HFF-Myc (cell line): ENCODE measurements around the gene PTPRN2.

Experiments used
- DNase-seq: peaks from one replicate; pipeline ENCODE4 v3.0.0-alpha.2; 2011; ENCODE audit warnings: low read depth; ENCODE audit errors: extremely low read depth
- H3K4me3 ChIP-seq: replicated peaks from 2 replicates; pipeline ENCODE4 v1.5.1; 2011; ENCODE audit warnings: low read depth, mild to moderate bottlenecking, control low read depth, low read length
- TF ChIP-seq, protein P1 (sequence below): IDR thresholded peaks from 2 replicates; pipeline ENCODE4 v1.5.1; 2012; ENCODE audit warnings: mild to moderate bottlenecking, low read depth, low read length, control low read depth; ENCODE audit errors: missing control alignments

PTPRN2 gene

DNA sequence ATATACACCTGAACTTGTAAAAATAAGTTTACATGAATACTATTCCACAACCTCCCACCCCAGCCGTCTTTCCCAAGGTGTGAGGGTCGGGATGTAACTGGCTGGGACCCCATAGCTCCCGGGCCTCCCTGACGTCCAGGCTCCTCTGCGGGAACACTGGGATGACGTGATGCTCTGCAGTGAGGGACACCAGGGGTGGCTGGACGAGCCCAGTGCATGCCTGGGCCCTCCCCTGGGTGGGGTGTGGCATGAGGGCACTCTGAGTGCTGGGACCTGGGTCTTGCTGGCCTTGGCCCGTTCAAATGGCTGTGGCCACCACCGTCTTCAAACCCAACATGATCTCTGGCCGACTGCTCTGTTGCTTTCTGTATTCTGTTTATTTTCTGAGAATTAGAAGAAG lies 1068.4 kb downstream of the PTPRN2 start:
- no peak for DNase-seq
- no peak overlapping the region for H3K4me3 ChIP-seq
- TF ChIP-seq, protein P1, sequence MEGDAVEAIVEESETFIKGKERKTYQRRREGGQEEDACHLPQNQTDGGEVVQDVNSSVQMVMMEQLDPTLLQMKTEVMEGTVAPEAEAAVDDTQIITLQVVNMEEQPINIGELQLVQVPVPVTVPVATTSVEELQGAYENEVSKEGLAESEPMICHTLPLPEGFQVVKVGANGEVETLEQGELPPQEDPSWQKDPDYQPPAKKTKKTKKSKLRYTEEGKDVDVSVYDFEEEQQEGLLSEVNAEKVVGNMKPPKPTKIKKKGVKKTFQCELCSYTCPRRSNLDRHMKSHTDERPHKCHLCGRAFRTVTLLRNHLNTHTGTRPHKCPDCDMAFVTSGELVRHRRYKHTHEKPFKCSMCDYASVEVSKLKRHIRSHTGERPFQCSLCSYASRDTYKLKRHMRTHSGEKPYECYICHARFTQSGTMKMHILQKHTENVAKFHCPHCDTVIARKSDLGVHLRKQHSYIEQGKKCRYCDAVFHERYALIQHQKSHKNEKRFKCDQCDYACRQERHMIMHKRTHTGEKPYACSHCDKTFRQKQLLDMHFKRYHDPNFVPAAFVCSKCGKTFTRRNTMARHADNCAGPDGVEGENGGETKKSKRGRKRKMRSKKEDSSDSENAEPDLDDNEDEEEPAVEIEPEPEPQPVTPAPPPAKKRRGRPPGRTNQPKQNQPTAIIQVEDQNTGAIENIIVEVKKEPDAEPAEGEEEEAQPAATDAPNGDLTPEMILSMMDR = no peak

DNA sequence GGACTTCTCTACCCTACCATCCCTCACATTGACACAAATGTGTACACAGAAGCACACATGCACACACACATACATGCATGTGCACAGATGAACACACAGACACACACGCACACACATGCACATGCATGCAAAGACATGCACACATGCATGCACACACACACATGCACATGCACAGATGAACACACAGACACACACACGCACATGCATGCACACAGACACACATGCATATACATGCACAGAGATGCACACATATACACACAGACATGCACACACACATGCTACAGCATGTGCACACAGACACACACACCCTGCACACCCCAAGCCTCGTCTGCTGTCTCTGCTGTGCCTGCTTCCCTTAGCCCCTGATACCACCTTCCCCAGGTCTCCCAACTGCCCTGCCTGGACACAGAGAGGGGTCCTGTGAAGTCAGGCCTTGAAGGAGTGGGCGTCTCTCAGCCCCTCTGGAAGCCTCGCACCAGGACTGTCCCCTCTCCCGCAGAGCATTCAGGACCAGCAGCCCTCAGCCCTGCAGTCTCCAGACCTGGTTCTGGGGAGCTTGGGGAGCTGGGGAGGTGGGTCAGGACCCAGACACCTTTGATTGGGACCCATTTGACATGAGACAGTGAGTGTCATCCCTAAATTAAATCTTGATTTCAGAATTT lies 1069.0 kb downstream of the PTPRN2 start:
- TF ChIP-seq, protein P1 = no peak
- no peak overlapping the region for H3K4me3 ChIP-seq
- no peak for DNase-seq

DNA sequence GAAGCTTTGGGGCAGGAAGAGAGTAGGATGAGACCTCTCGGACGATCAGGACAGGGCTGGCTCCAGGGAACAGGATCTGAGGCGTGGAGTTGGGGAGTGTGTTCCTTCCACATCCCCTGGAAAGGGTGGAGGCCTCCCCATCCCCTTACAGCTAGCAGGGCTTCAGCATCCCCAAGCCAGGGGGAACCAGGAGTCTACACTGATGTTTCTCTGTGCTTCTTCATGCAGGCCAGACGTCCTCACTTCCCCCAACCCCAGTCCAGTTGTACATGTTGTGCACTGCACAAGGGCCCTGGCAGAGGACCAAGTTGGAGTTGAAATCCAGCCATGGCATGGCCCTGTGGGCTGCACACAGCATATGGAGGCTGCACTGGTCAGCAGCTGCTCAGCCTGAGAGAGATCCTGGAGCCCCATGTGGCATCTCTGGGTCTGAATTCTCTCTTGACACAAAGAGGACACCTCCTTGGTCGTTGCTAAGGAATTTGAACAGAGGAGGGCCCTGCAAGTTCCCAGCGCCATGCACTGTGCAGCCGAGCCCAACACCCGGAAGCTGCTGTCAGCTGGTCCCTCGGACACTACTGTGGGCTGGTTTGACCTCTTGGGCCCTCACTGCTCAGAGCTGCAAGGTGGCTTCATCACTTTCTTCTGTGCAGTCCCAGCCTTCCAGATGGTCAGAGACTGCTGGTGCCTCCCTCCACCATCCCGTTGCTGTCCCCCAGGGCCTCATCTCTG lies 1069.7 kb downstream of the PTPRN2 start:
- no peak overlapping the region for H3K4me3 ChIP-seq
- TF ChIP-seq, protein P1 = no peak
- DNase-seq = no peak

DNA sequence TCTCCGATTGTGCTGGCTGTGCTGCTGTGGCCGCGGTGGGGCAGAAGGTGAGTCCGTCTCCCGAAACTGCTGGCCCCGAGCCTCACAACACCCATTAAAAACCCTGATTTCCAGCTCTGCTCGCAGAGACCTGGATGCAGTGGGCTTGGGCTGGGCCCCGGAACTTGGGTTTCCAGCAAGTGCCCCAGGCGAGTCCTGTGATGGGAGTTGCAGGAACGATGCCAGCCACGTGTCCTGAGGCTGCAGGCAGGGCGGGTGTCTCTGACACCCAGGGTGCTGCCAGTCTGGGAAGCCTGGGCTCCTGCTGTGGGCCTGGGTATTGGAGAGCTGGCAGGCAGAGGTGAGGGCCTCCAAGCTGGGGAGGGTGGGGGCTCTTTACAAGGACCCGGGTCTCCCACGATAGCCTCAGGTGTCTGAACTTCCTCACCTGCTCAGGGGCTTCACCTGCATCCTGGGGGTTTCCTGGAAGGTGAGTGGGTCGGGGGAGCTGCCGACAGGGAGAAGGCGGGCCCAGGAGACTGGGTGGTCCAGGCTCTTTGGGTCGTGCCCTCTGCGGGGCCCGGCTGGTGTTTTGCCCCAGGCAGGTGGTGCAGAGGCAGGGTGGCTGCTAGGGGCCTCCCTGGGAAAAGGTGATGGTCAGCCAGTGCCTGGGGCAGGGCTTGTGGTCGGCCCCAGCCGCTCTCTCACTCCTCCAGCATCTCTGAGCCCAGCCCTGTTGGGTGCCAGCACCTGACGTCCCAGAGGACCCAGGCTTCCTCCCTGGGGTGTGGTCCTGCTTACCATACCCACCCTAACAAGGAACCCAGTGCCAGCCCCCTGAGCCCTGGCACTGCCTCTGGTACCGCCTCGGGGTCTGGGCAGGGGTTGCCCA lies 1070.5 kb downstream of the PTPRN2 start:
- no peak for DNase-seq
- H3K4me3 ChIP-seq = no peak overlapping the region
- TF ChIP-seq, protein P1 = no peak

DNA sequence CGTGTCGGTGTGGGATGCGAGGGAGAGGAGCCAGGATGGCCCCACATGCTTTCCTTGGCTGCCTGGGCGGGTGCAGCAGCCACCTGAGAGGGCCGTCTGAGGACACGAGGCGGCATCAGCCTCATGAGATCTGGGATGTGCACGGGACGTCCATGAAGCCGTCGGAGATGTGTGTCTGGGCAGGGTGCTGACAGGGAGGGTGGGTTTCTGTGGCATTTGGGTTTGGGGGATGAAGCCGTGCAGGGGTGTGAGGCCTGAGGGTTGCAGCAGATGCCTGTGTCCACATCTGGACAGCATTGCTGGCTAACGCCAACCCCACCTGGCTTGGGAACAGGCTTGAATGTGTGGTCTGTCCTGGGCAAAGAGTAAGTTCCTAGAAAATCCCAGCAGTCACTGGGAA lies 1071.3 kb downstream of the PTPRN2 start:
- TF ChIP-seq, protein P1 = no peak
- no peak for DNase-seq
- H3K4me3 ChIP-seq = no peak overlapping the region

DNA sequence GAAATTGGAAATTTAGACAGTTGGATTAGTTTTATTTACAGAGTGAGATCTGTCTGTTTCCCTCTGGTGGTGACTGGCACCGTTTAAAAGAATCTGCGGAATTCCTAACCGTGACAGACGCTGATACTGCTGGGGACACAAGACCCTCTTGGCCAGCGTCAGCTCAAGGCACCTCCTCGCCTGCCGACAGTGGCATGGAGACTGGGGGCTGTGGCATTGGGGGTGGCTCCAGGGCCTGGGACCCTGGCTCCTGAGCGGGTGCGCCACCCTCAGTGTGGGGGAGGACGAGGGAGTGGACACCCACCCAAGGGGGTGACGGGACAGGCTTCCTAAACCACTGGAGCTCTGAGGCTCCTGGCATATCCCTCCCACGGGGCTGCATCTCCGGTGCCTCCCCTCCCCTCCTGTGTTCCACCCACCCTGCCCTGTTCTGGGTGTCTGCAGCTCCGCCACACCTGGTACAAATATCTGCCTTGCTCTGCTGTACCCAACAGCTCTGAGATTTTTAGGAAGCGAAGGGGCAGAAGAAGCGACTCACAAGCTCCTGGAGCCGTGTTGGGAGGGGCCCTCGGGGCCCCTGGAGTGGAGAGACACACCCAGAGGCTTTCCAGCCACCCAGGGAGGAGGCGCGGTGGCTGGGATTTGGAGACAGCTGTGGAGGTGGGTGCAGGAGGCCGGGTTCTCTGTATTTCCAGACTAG lies 1072.1 kb downstream of the PTPRN2 start:
- H3K4me3 ChIP-seq = no peak overlapping the region
- no peak for DNase-seq
- TF ChIP-seq, protein P1 = no peak
